ENCODE results near the gene SLC39A9.

DNA sequence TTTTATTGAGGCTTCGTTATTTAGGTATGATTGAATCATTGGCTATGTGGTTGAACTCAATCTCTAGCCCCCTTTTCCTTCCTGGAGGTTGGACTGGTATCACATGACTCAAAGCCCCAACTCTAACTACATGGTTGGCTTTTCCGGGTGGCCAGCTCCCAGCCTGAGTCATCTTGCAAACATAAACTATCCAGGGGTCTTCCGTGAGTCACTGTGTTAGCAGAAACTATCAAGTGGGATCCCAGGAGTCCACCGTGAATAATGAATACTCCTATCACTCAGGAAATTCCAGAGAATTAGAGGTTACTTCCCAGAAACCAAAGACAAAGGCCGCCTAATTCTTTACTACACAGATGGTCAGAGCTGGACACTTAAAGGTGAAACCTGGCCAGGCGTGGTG lies 66.3 kb downstream of the SLC39A9 start:
- TF ChIP-seq, protein P1, sequence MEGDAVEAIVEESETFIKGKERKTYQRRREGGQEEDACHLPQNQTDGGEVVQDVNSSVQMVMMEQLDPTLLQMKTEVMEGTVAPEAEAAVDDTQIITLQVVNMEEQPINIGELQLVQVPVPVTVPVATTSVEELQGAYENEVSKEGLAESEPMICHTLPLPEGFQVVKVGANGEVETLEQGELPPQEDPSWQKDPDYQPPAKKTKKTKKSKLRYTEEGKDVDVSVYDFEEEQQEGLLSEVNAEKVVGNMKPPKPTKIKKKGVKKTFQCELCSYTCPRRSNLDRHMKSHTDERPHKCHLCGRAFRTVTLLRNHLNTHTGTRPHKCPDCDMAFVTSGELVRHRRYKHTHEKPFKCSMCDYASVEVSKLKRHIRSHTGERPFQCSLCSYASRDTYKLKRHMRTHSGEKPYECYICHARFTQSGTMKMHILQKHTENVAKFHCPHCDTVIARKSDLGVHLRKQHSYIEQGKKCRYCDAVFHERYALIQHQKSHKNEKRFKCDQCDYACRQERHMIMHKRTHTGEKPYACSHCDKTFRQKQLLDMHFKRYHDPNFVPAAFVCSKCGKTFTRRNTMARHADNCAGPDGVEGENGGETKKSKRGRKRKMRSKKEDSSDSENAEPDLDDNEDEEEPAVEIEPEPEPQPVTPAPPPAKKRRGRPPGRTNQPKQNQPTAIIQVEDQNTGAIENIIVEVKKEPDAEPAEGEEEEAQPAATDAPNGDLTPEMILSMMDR (IDR thresholded peaks at IDR 0.05), result no peak
- no peak for TF ChIP-seq POLR2A (IDR thresholded peaks at IDR 0.05)
